NCI-H1092 (cell line): ENCODE measurements around the gene ARHGEF25.
"Not testable (repeated sequence)": the region's sequence is repeated elsewhere in the genome, so short reads cannot be mapped to it uniquely, and the experiment has no call there.

ENCODE experiments used
- DNase-seq: peaks from one replicate; lab custom pipeline; 2025; lab: John Stamatoyannopoulos, UW

ARHGEF25 gene

GRCh38 chr12:57638096-57638495 is 26.9 kb downstream of the ARHGEF25 start:
- DNase-seq, result no peak

- DNase-seq, result no peak
Observed at GRCh38 chr12:57640175-57641042, 29.2 kb downstream of the ARHGEF25 start.

- no peak for DNase-seq
Observed at GRCh38 chr12:57641699-57642442, 30.6 kb downstream of the ARHGEF25 start.

GRCh38 chr12:57645990-57646658 is 34.9 kb downstream of the ARHGEF25 start:
- DNase-seq, result not testable (repeated sequence)

- DNase-seq, result not testable (repeated sequence)
Observed at GRCh38 chr12:57646659-57647049, 35.4 kb downstream of the ARHGEF25 start.

GRCh38 chr12:57654042-57654441 is 42.8 kb downstream of the ARHGEF25 start:
- no peak for DNase-seq

GRCh38 chr12:57655541-57656240 is 44.5 kb downstream of the ARHGEF25 start:
- no peak for DNase-seq

GRCh38 chr12:57656408-57656807 is 45.2 kb downstream of the ARHGEF25 start:
- not testable (repeated sequence) for DNase-seq

- no peak for DNase-seq
Observed at GRCh38 chr12:57657744-57658143, 46.5 kb downstream of the ARHGEF25 start.

- no peak for DNase-seq
Observed at GRCh38 chr12:57658890-57659289, 47.7 kb downstream of the ARHGEF25 start.

GRCh38 chr12:57661376-57661775 is 50.1 kb downstream of the ARHGEF25 start:
- DNase-seq, result no peak

GRCh38 chr12:57665066-57665820 is 54.0 kb downstream of the ARHGEF25 start:
- DNase-seq, result not testable (repeated sequence)
